DOHH2 (cell line): ENCODE results near the gene NBPF15.
"Not testable (repeated sequence)": the region's sequence is repeated elsewhere in the genome, so short reads cannot be mapped to it uniquely, and the experiment has no call there.

Experiments
- CTCF ChIP-seq: fragments of 200-600 bp; sonication (generic); IDR thresholded peaks from one replicate; pipeline ENCODE4 v1.5.1; 2014; ENCODE audit warnings: antibody characterized with exemption, mild to moderate bottlenecking, low read depth, low read length; ENCODE audit not compliant: poor library complexity, severe bottlenecking
- EZH2phosphoT487 ChIP-seq: fragments of 200-600 bp; sonication (generic); IDR thresholded peaks from 2 replicates; pipeline ENCODE4 v1.6.1; 2017; ENCODE audit warnings: borderline replicate concordance, mild to moderate bottlenecking, antibody characterized with exemption, low read length, moderate library complexity, mixed read lengths

GRCh38 chr1:144412491-144413403 lies 48.7 kb downstream of the NBPF15 start:
- not testable (repeated sequence) for TF ChIP-seq CTCF, EZH2phosphoT487
